ENCODE measurements around the gene SORCS3.

SORCS3 gene

DNA sequence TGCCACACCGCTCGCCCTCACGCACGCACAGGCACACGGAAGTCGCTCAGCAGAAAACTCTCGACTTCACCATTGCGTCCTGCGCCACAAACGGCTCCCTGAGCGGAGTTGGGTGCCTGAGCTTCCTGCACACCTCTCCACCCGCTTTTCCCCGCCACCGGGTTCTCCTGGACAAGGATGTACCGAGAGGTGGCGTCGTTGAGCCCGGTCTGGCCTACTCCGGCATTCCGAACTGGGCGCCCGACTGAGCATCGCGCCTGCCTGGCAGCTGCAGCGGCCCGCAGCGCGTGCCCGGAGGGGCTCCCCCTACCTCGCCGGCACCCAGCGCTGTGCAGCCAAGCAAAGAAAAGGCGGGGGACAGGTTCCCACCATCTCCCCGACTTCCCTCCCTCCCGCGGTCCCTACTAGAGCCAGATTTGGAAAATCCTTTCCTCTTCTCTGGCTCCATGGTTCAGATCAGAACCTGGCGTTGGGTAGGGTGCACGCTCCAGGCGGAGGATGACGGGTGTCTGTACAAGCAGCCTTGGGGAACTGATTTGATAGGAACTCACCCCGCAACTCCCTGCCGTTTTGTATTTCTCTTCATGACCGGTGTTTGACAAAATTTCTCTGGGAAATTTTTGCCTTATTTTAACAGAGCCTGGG lies 1.7 kb downstream of the SORCS3 start:
- in situ Hi-C loops (cut with MboI; ENCODE audit: low pct_unique_long_range_greater_than_20kb, low sequenced_read_pairs, unreplicated experiment): no loop called here
- DNase-seq (ENCODE audit: low spot score): peak; percentile 29
- TF ChIP-seq, protein P1, sequence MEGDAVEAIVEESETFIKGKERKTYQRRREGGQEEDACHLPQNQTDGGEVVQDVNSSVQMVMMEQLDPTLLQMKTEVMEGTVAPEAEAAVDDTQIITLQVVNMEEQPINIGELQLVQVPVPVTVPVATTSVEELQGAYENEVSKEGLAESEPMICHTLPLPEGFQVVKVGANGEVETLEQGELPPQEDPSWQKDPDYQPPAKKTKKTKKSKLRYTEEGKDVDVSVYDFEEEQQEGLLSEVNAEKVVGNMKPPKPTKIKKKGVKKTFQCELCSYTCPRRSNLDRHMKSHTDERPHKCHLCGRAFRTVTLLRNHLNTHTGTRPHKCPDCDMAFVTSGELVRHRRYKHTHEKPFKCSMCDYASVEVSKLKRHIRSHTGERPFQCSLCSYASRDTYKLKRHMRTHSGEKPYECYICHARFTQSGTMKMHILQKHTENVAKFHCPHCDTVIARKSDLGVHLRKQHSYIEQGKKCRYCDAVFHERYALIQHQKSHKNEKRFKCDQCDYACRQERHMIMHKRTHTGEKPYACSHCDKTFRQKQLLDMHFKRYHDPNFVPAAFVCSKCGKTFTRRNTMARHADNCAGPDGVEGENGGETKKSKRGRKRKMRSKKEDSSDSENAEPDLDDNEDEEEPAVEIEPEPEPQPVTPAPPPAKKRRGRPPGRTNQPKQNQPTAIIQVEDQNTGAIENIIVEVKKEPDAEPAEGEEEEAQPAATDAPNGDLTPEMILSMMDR (IDR thresholded peaks at IDR 0.05; ENCODE audit: extremely low read depth, insufficient read depth, missing control alignments): no peak

DNA sequence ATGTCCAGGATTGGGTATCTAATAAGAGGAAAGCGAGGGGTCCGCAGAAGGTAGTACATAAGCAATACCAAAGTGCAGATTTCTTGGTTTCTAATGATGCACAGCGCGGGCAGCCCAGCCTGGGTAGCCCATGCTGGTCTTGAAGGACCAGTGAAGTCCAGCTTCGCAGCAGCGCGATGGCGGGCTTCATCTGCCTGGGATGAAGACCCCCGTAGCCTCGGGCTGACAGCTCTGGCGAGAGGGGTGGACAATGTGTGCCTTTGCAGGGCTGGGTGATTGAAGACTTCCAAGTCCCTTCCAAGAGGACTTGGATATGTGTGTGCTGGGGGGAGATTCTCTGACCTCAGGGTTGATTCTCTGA lies 2.2 kb downstream of the SORCS3 start:
- TF ChIP-seq, protein P1 (IDR thresholded peaks at IDR 0.05; ENCODE audit: extremely low read depth, insufficient read depth, missing control alignments): no peak
- no peak for DNase-seq (ENCODE audit: low spot score)
- in situ Hi-C loops (cut with MboI; ENCODE audit: low pct_unique_long_range_greater_than_20kb, low sequenced_read_pairs, unreplicated experiment): no loop called here

DNA sequence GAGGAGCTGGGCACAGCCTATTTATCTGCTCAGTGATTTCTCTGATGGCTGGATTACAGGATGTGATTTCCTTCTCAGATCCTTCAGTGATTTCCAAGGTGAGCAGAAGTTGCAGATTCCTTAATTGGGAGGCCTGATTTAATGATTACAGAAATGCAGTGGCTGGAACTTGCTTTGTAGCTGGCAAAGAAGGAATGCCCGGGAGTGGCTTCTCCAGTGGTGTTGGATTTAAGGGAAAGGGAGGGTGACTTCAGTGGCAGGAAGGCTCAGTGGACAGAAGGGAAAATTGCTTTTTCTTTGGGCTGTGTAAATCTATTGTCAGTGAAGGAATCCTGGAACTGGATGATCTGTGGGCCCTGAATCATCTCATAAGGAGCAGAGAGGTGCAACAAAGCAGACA lies 5.1 kb downstream of the SORCS3 start:
- in situ Hi-C loops (cut with MboI; ENCODE audit: low pct_unique_long_range_greater_than_20kb, low sequenced_read_pairs, unreplicated experiment): no loop called here
- TF ChIP-seq, protein P1 (IDR thresholded peaks at IDR 0.05; ENCODE audit: extremely low read depth, insufficient read depth, missing control alignments): no peak
- no peak for DNase-seq (ENCODE audit: low spot score)

DNA sequence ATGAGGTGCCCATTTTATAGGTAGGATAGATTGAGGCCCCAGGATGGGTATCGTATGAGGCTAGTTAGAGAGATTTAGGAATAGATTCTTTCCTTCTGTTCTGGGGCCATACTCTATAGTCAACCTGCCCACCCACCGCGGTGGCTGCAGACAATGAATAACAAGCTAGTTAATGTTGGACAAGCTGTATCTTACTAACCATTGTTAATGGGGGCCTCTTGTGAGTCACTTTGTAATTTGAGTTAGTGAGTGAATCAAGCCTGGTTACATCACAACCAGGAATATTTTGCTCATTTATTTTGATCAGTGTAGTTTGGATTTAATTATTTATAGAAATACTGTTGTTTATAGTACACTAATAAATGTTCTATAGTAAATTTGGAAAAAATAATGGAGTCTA lies 7.3 kb downstream of the SORCS3 start:
- DNase-seq (ENCODE audit: low spot score): no peak
- TF ChIP-seq, protein P1 (IDR thresholded peaks at IDR 0.05; ENCODE audit: extremely low read depth, insufficient read depth, missing control alignments): no peak
- in situ Hi-C loops (cut with MboI; ENCODE audit: low pct_unique_long_range_greater_than_20kb, low sequenced_read_pairs, unreplicated experiment): no loop called here

DNA sequence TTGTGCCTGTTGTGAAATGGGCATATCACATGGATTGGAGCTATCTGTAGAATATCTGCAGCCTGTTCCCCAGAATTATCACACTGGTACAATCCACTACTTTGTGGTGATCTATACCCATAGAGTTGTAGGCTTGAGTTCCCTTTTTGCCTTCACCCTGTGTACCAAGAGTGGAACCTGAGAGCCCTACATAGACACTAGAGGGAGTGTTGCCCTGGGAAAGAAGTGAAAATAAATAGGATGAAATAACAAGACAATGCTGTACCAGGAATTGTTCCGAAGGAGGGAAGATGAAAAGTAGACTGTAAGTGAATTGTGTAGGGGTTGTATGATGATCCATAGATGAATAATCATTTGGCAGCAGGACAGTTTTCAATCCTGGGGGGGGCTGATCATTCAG lies 9.0 kb downstream of the SORCS3 start:
- TF ChIP-seq, protein P1 (IDR thresholded peaks at IDR 0.05; ENCODE audit: extremely low read depth, insufficient read depth, missing control alignments): peak; percentile 17
- DNase-seq (ENCODE audit: low spot score): no peak
- in situ Hi-C loops (cut with MboI; ENCODE audit: low pct_unique_long_range_greater_than_20kb, low sequenced_read_pairs, unreplicated experiment): no loop called here

DNA sequence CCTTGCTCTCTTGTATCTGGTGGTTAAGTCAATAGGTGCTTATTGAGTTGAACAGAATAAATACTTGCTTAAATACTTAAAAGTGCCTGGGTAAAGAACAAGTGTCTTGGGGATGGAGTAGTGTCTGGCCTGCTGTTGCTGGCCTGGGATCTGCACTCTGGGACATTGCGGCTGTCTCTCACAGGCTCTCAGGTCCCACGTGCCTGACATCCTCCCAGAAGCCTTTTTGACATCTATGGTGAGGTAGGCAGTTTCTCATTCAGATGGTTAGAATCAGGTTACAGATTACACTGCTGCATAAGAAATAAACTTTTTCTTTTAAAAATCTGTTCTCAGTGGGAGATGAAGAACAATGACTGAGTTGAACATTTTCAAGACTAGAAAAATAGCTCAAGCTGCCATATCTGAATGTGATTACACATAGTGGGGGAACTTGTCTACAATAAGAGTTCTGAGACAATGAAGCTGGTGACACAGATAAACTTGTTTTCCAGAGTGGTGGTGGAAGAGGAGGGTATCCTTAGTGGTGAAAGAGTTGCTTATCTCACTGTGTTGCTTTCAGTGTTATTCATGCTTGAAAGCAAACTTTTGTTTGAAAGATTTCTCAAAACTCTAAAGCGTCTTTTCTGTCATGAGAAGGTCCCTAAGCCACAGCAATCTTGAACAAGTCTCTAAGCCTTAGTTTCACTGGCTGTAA lies 9.7 kb downstream of the SORCS3 start:
- TF ChIP-seq, protein P1 (IDR thresholded peaks at IDR 0.05; ENCODE audit: extremely low read depth, insufficient read depth, missing control alignments): no peak
- in situ Hi-C loops (cut with MboI; ENCODE audit: low pct_unique_long_range_greater_than_20kb, low sequenced_read_pairs, unreplicated experiment): no loop called here
- DNase-seq (ENCODE audit: low spot score): no peak
